Fibroblast of lung (primary cell): Measurements from ENCODE around the gene CALHM3. TPM values are rescaled to one million over a fixed set of nuclear protein-coding genes. Genes with fewer than 3 reads are reported as not detected.

ENCODE experiments used
- DNase-seq, 2 donors: peaks; one replicate each; pipeline versions ENCODE4 v3.0.0 to v3.0.0-alpha.2; 2010; ENCODE audit warnings: low read depth in 2 of 2
- H2AFZ ChIP-seq: 2 replicates; pipeline ENCODE4 v1.5.1; 2012; ENCODE audit warnings: low read length, control low read depth, inconsistent platforms
- H3K27ac ChIP-seq: 2 replicates; pipeline ENCODE4 v1.5.1; 2011; ENCODE audit warnings: low read length, control low read depth; ENCODE audit not compliant: insufficient read depth
- H3K27me3 ChIP-seq: 2 replicates; pipeline ENCODE4 v1.5.1; 2011; ENCODE audit warnings: mild to moderate bottlenecking, low read length; ENCODE audit not compliant: control insufficient read depth, insufficient read depth
- H3K36me3 ChIP-seq: 2 replicates; pipeline ENCODE4 v1.5.1; 2011; ENCODE audit warnings: low read length; ENCODE audit not compliant: control insufficient read depth, insufficient read depth
- H3K4me1 ChIP-seq: 2 replicates; pipeline ENCODE4 v1.5.1; 2011; ENCODE audit warnings: low read length; ENCODE audit not compliant: control insufficient read depth, insufficient read depth; ENCODE audit errors: extremely low read depth
- H3K4me2 ChIP-seq: 2 replicates; pipeline ENCODE4 v1.5.1; 2011; ENCODE audit warnings: low read length, control low read depth; ENCODE audit not compliant: insufficient read depth; ENCODE audit errors: extremely low read depth
- H3K4me3 ChIP-seq, 4 experiments: fragments of 200-600 bp in 1 of 4; sonication (generic) in 1 of 4; replicated peaks in 1 of 4; 2 replicates each; pipeline ENCODE4 v1.5.1; 2011 to 2016; ENCODE audit warnings: low read length in 4 of 4, low read depth in 3 of 4, mild to moderate bottlenecking in 3 of 4, control low read depth in 2 of 4, inconsistent platforms in 1 of 4, mixed read lengths in 1 of 4; ENCODE audit not compliant: insufficient read depth in 1 of 4; ENCODE audit errors: control extremely low read depth in 1 of 4
- H3K79me2 ChIP-seq: 2 replicates; pipeline ENCODE4 v1.5.1; 2012; ENCODE audit warnings: mild to moderate bottlenecking, low read length, inconsistent platforms; ENCODE audit not compliant: control insufficient read depth, insufficient read depth
- H3K9ac ChIP-seq: 2 replicates; pipeline ENCODE4 v1.5.1; 2011; ENCODE audit warnings: mild to moderate bottlenecking, low read length, control low read depth; ENCODE audit not compliant: insufficient read depth
- H3K9me3 ChIP-seq: 2 replicates; pipeline ENCODE4 v1.5.1; 2012; ENCODE audit warnings: low read depth, low read length; ENCODE audit not compliant: control insufficient read depth, insufficient read depth
- H4K20me1 ChIP-seq: 2 replicates; pipeline ENCODE4 v1.5.1; 2011; ENCODE audit warnings: low read length; ENCODE audit not compliant: control insufficient read depth, insufficient read depth; ENCODE audit errors: extremely low read depth
- CTCF ChIP-seq, 2 donors: IDR thresholded peaks in 1 of 2; conservative IDR thresholded peaks in 1 of 2; 1 replicate in 1 of 2; 2 replicates in 1 of 2; pipeline ENCODE4 v1.5.1; 2011 to 2012; ENCODE audit warnings: low read length in 2 of 2, control low read depth in 1 of 2, inconsistent platforms in 1 of 2, low read depth in 1 of 2, mild to moderate bottlenecking in 1 of 2
- EZH2 ChIP-seq: IDR thresholded peaks from 2 replicates; pipeline ENCODE4 v1.5.1; 2012; ENCODE audit warnings: low read length, control low read depth, mild to moderate bottlenecking; ENCODE audit errors: missing control alignments
- polyA plus RNA-seq, 2 donors: library from polyadenylated mRNA; depleted of rRNA in 1 of 2; stranded (reverse) in 1 of 2; unstranded in 1 of 2; fragments of >200 nt; gene quantifications; 2 replicates each; pipeline ENCODE4 v1.2.1, GENCODE V29; 2011 to 2012; ENCODE audit warnings: missing spikeins in 1 of 2
- total RNA-seq: library from RNA; depleted of rRNA; stranded (reverse); fragments of >200 nt; gene quantifications from 2 replicates; pipeline ENCODE4 v1.2.1, GENCODE V29; 2014

CALHM3 gene
- total and polyA plus RNA-seq, 2 donors (not counting 1 experiment from before 2014, with no cell fraction given), result not detected

- Histone ChIP-seq H2AFZ (no peak overlapping the region), H3K9me3 (no peaks in the 10 kb centered on the region), H3K4me1 (peaks cover 18% of the 10 kb centered on the region), H3K4me2 (peak overlapping the region; percentile 1), H3K4me3 (no peak overlapping the region), H4K20me1 (no peaks in the 10 kb centered on the region), H3K27me3 (peaks cover 38% of the 10 kb centered on the region), H3K27ac (no peak overlapping the region), H3K9ac (no peak overlapping the region), H3K36me3 (no peaks in the 10 kb centered on the region), H3K79me2 (no peaks in the 10 kb centered on the region)
- no peak for DNase-seq
- TF ChIP-seq CTCF (conservative IDR thresholded peaks at IDR 0.05 in 1 of 2, IDR thresholded peaks at IDR 0.05 in 1 of 2; ENCODE audit: low read depth in 1 of 2, low read length in 2 of 2), result no peak
- no peak for TF ChIP-seq EZH2
Measured at GRCh38 chr10:103492655-103493261, 13.7 kb upstream of the CALHM3 start.

GRCh38 chr10:103491729-103492364 lies 12.8 kb upstream of the CALHM3 start:
- no peak overlapping the region for H3K27ac ChIP-seq
- H4K20me1 ChIP-seq, result no peaks in the 10 kb centered on the region
- H3K27me3 ChIP-seq, result peaks cover 30% of the 10 kb centered on the region
- no peak overlapping the region for H3K9ac ChIP-seq
- H3K4me2 ChIP-seq, result peak overlapping the region; percentile 1
- H3K4me1 ChIP-seq, result peaks cover 18% of the 10 kb centered on the region
- H2AFZ ChIP-seq, result no peak overlapping the region
- TF ChIP-seq EZH2, result no peak
- TF ChIP-seq CTCF (conservative IDR thresholded peaks at IDR 0.05 in 1 of 2, IDR thresholded peaks at IDR 0.05 in 1 of 2; ENCODE audit: low read depth in 1 of 2, low read length in 2 of 2), result no peak
- H3K79me2 ChIP-seq, result no peaks in the 10 kb centered on the region
- no peaks in the 10 kb centered on the region for H3K9me3 ChIP-seq
- no peak overlapping the region for H3K4me3 ChIP-seq
- no peaks in the 10 kb centered on the region for H3K36me3 ChIP-seq
- peak; percentile 91 to 92 for DNase-seq

GRCh38 chr10:103490986-103491314 lies 11.9 kb upstream of the CALHM3 start:
- TF ChIP-seq CTCF (conservative IDR thresholded peaks at IDR 0.05 in 1 of 2, IDR thresholded peaks at IDR 0.05 in 1 of 2; ENCODE audit: low read depth in 1 of 2, low read length in 2 of 2) (no peak), EZH2 (no peak)
- Histone ChIP-seq H4K20me1 (no peaks in the 10 kb centered on the region), H3K9me3 (no peaks in the 10 kb centered on the region), H2AFZ (no peak overlapping the region), H3K27me3 (peaks cover 26% of the 10 kb centered on the region), H3K9ac (no peak overlapping the region), H3K4me1 (peaks cover 18% of the 10 kb centered on the region), H3K4me2 (no peak overlapping the region), H3K36me3 (no peaks in the 10 kb centered on the region), H3K4me3 (no peak overlapping the region), H3K79me2 (no peaks in the 10 kb centered on the region), H3K27ac (no peak overlapping the region)
- no peak for DNase-seq
